ENCODE measurements around the gene CDS2.

Gene CDS2

GRCh38 chr20:5119435-5120184 is 7.2 kb upstream of the CDS2 start, which contains the start of gene PCNA:
PCNA (minus strand) TSS chr20:5119958; CDS start chr20:5119798, 160 bp downstream.
- DNase-seq (ENCODE audit: low read depth), result peak; percentile 88

DNA sequence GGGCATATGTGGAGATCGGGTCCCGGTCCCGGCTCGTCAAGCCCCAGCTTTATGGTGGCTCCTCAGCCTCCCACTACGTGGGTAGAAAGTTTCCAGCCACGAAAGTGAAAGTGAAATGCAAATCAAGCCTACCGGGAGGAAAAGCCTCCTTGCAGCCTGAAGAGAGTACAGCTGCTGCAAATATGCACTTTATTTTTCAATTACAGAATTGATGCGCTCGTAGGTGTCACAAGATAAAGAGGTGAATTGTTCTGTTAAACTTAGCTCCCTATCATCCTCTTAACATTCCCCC is 6.7 kb upstream of the CDS2 start:
- DNase-seq (ENCODE audit: low read depth), result no peak

GRCh38 chr20:5122873-5123260 is 3.9 kb upstream of the CDS2 start:
- DNase-seq (ENCODE audit: low read depth), result no peak

DNA sequence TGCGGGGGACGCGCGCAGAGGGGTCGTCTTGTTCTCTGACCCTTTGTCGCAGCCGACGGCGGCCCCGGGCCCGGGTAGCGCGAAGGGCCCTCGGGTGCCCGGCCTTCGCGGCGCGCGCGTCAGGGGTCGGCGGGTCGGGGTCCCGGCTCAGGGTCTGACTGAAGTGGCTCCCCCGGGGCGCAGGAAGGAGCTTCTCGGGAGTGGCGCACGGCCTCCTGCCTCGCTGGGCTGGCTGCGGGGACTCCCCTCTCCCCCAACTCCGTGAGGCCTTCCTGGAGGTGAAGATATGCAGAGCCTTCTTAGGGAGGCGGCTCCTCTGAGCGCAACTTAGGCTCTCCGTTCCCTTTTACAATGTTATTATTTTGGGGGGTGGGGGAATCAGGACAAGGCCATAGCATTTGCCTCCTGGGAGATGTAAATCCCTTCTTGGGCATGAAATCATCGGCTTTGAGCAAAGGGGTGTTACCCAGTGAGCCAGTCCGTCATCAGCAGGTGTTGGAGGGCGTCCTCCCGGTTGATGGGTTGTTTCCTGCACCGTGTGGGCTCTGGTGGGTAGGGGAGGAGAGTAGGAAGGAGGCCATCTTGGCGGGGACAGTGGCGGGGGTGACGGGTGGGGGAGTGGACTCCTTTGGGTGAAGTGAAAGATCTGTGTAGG is 523 bp downstream of the CDS2 start:
- peak; percentile 24 for DNase-seq (ENCODE audit: low read depth)

DNA sequence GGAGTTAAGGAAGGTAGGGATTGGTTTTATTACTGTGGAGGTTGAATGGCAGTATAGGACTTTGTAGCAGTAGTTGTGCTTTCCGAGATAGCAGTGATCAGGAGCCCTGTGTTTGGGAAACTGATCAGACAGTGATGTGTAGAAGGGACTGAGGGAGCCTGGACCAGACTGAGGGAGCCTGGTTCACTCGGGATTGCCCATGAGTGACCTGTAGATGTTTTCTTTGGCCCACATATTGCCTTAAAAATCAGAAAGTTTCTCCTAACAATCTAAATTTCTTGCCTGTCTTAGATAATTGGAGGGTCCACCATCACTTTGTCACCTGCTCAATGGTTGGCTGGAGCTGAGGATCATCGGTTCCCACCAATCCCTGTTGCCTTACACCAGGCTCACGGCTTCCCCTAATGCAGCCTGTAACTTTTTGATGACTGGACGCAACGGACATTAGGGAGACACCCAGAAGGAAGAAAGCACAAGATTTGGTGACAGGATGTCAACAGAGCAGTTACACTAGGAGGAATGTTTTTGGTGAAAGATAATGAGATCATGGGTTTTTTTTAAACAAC is 1.1 kb downstream of the CDS2 start:
- DNase-seq (ENCODE audit: low read depth), result no peak

DNA sequence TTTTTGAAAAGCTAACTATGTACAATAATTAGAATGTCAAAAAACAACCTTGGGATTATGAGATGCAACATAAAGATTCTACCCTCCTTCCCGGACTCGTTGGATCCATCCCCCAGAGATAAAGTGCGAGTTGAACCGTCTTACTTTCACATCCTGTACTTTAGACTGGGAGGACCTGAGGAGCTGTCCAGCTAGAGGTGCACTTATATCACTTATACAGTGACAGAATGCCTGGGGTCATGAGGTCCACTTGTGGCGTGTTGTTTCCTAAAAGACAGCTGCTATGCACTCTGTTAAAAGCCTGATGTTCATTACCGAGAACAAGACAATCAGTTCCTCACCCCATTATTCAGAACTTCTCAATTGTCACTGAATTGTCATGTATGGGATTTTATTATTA is 2.1 kb downstream of the CDS2 start:
- no peak for DNase-seq (ENCODE audit: low read depth)

GRCh38 chr20:5131502-5131901 is 4.7 kb downstream of the CDS2 start:
- DNase-seq (ENCODE audit: low read depth), result no peak

DNA sequence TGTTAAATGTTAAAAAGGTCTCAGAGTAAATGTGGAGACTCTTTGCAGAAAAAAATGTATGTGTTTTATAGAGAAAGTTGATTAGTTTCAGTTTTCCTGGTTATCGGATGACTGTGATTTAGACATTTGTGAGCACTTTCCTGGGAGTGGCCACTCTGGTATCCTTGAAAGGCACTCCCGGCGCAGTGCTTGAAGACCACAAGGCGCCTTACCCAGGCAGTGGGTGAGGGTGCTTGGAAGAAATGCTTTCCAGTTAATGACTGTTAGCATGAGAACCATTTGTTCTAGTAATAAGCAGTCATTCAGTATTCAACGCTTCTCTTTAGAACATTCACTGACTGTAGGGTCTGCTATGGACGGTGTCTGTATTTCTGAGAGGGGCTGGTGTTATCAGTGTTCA is 7.2 kb downstream of the CDS2 start:
- no peak for DNase-seq (ENCODE audit: low read depth)

GRCh38 chr20:5135363-5136012 is 8.7 kb downstream of the CDS2 start:
- DNase-seq (ENCODE audit: low read depth), result no peak

DNA sequence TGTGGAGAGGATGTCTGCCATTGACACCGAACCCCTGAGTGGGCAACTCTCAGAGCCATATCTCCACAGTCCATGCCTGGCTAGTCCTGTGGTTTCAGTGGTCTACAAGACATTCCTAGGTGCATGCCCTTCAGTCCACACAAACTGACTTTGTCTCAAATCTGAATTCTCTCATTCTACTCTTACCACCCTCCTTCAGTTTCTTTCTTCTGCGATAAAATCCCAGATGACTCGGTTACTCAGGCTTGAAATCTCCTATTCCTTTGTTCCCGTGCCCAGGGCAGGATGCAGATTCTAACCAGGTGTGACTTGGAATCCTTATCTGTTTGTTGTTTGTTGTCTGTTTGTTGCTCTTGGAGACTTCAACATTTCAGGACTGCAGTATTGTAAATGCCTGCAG is 9.3 kb downstream of the CDS2 start:
- no peak for DNase-seq (ENCODE audit: low read depth)

GRCh38 chr20:5140195-5140594 is 13.4 kb downstream of the CDS2 start:
- no peak for DNase-seq (ENCODE audit: low read depth)

- DNase-seq (ENCODE audit: low read depth), result no peak
Measured at GRCh38 chr20:5141615-5142014, 14.8 kb downstream of the CDS2 start.

GRCh38 chr20:5143851-5144250 is 17.0 kb downstream of the CDS2 start:
- no peak for DNase-seq (ENCODE audit: low read depth)

DNA sequence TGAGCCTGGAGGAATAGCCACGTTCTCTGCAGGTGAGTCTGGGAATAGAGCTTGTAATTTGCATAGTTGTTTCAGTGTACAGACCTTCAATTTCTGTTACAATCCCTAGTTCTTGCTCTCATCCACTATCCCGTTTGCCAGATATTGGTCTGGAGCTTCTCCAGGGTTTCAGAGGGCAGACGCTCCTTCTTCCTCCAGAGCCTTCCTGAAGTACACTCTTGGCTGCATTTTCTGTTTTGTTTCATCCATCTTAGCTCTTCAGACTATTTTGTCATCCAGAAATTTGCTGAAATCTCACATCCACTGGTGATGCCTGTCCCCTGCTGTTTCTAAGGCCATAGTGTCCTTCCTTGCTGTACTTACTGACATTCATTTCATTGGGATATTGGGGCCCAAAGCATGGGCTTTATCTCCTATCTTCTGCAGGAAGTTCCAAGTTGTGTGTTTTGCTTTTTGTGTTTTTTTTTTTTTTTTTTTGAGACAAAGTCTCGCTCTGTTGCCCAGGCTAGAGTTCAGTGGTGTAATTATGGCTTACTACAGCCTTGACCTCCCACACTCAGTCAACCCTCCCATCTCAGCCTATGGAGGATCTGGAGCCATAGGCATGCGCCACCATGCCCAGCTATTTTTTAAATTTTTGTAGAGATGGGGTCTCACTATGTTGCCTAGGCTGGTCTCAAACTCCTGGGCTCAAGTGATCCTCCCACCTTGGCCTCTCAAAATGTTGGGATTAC is 18.7 kb downstream of the CDS2 start:
- DNase-seq (ENCODE audit: low read depth), result no peak

DNA sequence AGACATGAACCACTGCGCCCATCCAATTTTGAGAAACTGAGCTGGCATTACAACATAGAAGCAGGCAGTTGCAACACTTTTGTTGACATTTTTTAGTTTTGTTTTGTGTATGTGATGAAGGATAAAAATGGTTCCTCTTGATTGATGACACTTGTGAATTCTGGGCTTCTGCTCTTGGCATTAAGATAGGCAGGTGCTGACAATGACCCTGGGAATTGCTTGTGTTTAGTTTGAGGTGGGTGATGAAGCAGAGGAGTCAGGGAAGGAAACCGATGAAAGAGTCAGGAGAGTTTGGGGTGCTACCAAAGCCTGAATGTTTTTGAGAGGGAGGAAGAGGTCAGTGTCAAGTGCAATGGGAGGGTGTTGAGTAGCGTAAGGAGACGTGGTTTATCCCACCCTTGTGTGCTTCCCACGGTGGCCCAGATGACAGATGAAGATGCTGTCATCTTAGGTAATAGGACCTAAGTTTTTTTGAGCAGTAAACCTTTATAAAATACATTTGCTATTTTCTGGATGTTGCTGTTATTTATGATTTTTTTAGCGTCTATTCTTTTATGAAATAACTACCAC is 19.4 kb downstream of the CDS2 start:
- no peak for DNase-seq (ENCODE audit: low read depth)

DNA sequence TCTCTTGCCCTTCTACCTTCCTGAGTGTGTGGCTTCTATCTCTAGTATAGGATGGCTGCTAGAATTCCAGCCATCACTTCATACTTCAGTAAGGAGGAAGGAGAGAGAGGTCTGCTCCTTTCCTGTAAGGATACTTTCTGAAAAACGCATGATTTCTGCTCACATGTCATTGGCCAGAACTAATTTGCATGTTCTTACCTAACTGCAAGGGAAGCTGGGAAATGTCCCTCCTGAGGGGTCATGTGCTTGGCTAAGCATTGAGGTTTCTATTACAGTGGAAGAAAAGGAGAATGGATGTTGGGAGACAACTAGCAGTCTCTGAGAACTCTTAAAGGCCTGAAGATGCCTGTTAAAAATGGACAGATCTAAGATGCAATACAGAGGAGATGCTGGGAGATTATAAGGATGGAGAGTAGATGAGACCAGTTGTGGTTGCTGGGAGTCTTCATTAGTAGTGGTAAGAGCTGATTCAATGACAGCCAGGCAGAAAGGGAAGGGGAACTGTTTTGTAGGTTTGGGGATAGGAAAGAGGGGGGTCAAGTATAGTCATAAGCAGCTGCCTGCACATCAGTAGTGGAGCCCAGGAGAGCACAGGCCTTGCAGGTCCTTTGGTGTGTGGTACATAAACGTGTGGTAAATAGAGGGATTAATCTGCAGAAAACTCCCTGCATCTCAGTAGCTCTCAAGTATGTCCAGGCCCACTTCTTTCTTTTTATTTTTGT is 20.2 kb downstream of the CDS2 start:
- DNase-seq (ENCODE audit: low read depth), result no peak

DNA sequence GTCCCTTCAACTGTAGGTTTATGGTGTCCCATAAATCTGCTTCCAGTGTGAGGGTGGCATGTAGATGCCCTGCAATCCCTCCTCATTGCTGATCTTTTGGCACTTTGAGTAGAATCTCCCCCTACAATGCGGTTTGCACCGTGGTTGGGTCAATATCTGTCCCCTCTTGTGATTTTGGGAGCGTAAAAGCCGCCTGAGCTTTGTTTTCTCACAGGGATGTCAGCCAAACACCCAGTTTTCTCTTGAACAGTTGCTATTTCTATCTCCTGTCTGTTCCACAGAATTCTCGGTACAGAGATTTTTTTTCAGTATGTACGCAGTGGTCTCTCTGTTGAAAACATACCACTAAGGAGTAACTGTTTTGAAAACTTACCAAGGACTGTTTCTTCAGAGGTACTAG is 21.8 kb downstream of the CDS2 start:
- no peak for DNase-seq (ENCODE audit: low read depth)

GRCh38 chr20:5149892-5150225 is 23.1 kb downstream of the CDS2 start:
- DNase-seq (ENCODE audit: low read depth), result no peak

- no peak for DNase-seq (ENCODE audit: low read depth)
Measured at GRCh38 chr20:5150226-5151076, 23.6 kb downstream of the CDS2 start.

- no peak for DNase-seq (ENCODE audit: low read depth)
Measured at GRCh38 chr20:5153152-5153467, 26.3 kb downstream of the CDS2 start.

Measured in stimulated activated CD8-positive, alpha-beta memory T cell treated with anti-CD3 and anti-CD28 coated beads, Interleukin-15, amount 100 ng/mL, for 24 hours (primary cell).